ENCODE measurements around the gene PATL2.
A peak's percentile ranks its signal among the peaks of the same experiment; 100 is the strongest.
"Not testable (repeated sequence)": the region's sequence is repeated elsewhere in the genome, so short reads cannot be mapped to it uniquely, and the experiment has no call there.

Gene PATL2

DNA sequence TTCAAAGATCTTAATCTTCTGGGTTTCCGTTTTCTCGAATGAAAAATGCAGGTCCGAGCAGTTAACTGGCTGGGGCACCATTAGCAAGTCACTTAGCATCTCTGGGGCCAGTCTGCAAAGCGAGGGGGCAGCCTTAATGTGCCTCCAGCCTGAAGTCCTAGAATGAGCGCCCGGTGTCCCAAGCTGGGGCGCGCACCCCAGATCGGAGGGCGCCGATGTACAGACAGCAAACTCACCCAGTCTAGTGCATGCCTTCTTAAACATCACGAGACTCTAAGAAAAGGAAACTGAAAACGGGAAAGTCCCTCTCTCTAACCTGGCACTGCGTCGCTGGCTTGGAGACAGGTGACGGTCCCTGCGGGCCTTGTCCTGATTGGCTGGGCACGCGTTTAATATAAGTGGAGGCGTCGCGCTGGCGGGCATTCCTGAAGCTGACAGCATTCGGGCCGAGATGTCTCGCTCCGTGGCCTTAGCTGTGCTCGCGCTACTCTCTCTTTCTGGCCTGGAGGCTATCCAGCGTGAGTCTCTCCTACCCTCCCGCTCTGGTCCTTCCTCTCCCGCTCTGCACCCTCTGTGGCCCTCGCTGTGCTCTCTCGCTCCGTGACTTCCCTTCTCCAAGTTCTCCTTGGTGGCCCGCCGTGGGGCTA lies at the start of gene PATL2, which contains the start of gene B2M:
PATL2 (minus strand) TSS at position 228 of the 647 bp plus-strand sequence. CDS start 34,833 bp downstream, outside the sequence.
B2M (plus strand) TSS at position 422 of the 647 bp plus-strand sequence; CDS start at position 452, 30 bp downstream.
- peak; percentile 23 for DNase-seq

GRCh38 chr15:44753345-44753744 lies 42.2 kb upstream of the PATL2 start:
- DNase-seq: no peak

DNA sequence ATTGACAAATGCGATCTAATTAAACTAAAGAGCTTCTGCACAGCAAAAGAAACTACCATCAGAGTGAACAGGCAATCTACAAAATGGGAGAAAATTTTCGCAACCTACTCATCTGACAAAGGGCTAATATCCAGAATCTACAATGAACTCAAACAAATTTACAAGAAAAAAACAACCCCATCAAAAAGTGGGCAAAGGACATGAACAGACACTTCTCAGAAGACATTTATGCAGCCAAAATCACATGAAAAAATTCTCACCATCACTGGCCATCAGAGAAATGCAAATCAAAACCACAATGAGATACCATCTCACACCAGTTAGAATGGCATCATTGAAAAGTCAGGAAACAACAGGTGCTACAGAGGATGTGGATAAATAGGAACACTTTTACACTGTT lies 32.3 kb upstream of the PATL2 start:
- not testable (repeated sequence) for DNase-seq

GRCh38 chr15:44739222-44739847 lies 28.2 kb upstream of the PATL2 start:
- DNase-seq: not testable (repeated sequence)

- no peak for DNase-seq
These were observed 27.3 kb upstream of the PATL2 start for GRCh38 chr15:44738340-44738984.

DNA sequence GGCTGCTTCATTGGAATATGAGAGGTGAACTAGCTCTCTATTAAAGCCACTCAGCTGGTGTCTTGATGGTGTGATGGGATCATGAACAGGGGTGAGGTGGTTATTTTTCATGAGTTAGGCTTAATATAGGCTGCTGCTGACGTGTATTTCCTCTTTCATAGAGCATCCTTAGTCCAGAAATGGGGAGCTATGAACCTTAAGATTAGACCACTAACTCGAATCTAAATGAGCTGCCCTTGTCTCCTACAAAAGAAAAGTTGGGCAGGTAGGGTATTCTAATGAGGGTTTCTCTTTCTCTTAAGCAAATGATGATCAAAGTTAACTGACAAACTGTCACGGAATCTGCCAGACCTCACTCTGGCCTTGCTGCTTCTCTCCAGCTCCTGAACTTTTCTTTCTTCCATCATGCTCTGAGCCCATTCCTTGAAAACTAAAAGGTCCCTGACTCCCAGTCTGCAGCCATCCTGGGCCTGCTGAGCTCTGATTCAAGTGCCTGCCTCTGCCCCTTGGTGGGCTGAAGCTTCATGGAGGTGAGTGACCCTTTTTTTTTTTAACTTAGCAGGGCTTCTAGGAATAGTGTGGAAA lies 25.1 kb upstream of the PATL2 start, which contains the start of gene TRIM69:
TRIM69 (plus strand) TSS at position 348 of the 585 bp plus-strand sequence; CDS start at position 525, 177 bp downstream.
- no peak for DNase-seq

DNA sequence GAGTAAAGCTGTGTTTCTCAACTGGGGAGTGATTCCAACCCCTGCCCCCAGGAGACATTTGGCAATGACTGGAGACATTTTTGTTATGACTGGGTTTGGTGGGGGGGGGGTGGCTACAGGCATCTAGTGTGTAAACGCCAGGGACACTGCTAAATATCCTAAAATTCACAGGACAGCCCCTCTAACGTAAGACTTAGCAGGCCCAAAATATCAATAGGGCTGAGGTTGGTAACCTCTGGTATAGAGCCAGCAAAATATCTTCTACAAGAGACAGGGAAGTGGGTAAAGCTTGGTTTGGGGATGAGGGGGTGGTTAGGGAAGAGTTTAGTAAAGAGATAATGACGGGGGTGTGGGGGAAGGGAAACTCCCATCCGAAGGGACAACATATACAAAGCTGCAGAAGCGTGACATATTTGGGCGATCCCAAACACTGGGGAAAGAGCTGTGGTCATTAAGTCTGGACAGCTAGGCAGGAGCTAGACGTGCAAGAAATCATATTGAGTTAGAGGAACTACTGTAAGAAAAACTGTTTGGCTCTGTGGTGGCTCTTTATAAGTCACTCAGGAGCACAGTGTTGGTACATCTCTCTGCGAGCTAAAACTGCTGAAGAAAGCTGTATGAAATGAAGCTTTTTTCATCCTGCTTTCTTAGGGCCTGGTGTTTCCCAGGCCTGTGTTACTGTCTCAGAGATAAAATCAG lies 24.5 kb upstream of the PATL2 start:
- no peak for DNase-seq

GRCh38 chr15:44734839-44735481 lies 23.8 kb upstream of the PATL2 start:
- DNase-seq: no peak

GRCh38 chr15:44729408-44730127 lies 18.4 kb upstream of the PATL2 start:
- DNase-seq: no peak

GRCh38 chr15:44728576-44729407 lies 17.7 kb upstream of the PATL2 start:
- peak; percentile 23 for DNase-seq

- not testable (repeated sequence) for DNase-seq
These were observed 17.1 kb upstream of the PATL2 start for GRCh38 chr15:44728232-44728575.

DNA sequence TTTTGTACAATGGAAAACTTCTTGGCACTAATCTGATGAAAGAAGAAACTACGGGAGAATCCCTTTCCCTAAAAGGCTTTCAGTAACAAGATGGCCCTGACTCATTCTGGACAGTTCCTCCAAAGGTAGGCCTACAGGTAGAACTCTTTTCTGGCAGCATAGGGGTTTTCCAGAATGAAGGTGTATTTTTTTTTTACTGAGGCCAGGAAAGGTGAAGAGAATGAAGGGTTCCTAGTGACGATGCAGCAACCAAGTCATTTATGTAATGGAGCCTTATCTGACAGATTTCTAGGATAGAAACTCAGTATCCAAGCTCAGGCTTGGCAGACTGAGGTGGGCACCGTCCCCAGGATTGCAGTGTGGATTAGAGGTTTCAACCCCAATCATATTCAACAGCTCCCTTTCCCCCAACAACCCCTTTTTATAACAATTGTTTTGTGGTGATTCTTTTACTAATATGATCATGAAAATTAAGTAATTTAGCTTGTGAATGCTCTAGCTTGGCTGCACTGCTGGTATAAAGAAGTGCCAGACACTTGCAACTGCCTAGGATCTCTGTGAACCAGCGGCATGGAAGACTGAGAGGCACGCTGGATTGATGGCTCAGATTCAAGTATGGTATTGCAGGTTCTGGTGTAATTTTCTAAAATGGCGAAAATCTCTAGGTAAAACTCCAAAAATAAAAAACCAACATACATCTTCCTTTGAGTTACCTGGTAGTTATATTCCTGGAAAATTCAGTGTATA lies 16.5 kb upstream of the PATL2 start:
- no peak for DNase-seq

- no peak for DNase-seq
These were observed 15.7 kb upstream of the PATL2 start for GRCh38 chr15:44726568-44727484.

DNA sequence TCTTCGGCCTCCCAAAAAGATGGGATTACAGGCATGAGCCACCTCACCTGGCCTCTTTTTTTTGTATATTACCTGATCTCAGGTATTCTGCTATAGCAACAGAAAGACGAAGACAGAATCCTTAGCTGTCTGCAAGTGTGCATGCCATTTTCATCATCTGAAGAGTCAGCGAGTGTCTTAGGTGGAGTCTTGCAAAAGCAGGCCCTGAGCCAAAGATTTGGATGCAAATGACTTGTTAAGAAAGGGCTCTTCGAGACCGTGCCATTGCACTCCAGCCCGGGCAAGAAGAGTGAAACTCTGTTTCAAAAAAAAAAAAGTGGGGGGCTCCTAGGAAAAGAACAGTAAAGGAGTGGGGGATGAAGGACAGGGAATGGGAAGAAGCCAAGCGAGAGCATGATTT lies 15.0 kb upstream of the PATL2 start:
- no peak for DNase-seq

- no peak for DNase-seq
These were observed 10.9 kb upstream of the PATL2 start for GRCh38 chr15:44722011-44722410.

GRCh38 chr15:44720460-44721176 lies 9.5 kb upstream of the PATL2 start:
- no peak for DNase-seq

- DNase-seq: not testable (repeated sequence)
These were observed 8.9 kb upstream of the PATL2 start for GRCh38 chr15:44720000-44720435.

Data from 8988T (cell line).